Forelimb muscle (tissue), 1 donor: ENCODE results near the gene SLC15A5. TPM values are rescaled to one million over a fixed set of nuclear protein-coding genes. Genes with fewer than 3 reads are reported as not detected.

Source experiments
- DNase-seq: peaks from one replicate; pipeline ENCODE4 v3.0.0-alpha.2; 2013; ENCODE audit warnings: low read depth
- polyA plus RNA-seq: library from polyadenylated mRNA; unstranded; fragments of 120-200 nt; gene quantifications from one replicate; pipeline ENCODE4 v1.2.1, GENCODE V29; 2013; ENCODE audit not compliant: insufficient read length

SLC15A5 gene
- polyA plus RNA-seq, 1 donor = not detected

GRCh38 chr12:16175840-16176239 lies 101.6 kb downstream of the SLC15A5 start:
- no peak for DNase-seq

GRCh38 chr12:16174282-16174681 lies 103.2 kb downstream of the SLC15A5 start:
- DNase-seq = no peak

- DNase-seq = no peak
These were observed 106.1 kb downstream of the SLC15A5 start for GRCh38 chr12:16171348-16171747.

- DNase-seq = no peak
These were observed 109.4 kb downstream of the SLC15A5 start for GRCh38 chr12:16168078-16168477.

GRCh38 chr12:16166563-16167470 lies 110.7 kb downstream of the SLC15A5 start:
- DNase-seq = no peak

- peak; percentile 44 for DNase-seq
These were observed 112.0 kb downstream of the SLC15A5 start for GRCh38 chr12:16165506-16165905.

GRCh38 chr12:16163901-16164300 lies 113.6 kb downstream of the SLC15A5 start:
- no peak for DNase-seq

GRCh38 chr12:16163146-16163545 lies 114.3 kb downstream of the SLC15A5 start:
- DNase-seq = no peak

GRCh38 chr12:16159571-16159970 lies 117.9 kb downstream of the SLC15A5 start:
- no peak for DNase-seq

GRCh38 chr12:16158050-16158449 lies 119.4 kb downstream of the SLC15A5 start:
- no peak for DNase-seq

- DNase-seq = no peak
These were observed 121.5 kb downstream of the SLC15A5 start for GRCh38 chr12:16155938-16156337.

- no peak for DNase-seq
These were observed 122.5 kb downstream of the SLC15A5 start for GRCh38 chr12:16154990-16155389.

- no peak for DNase-seq
These were observed 124.4 kb downstream of the SLC15A5 start for GRCh38 chr12:16152885-16153673.

- DNase-seq = no peak
These were observed 127.2 kb downstream of the SLC15A5 start for GRCh38 chr12:16150276-16150675.

GRCh38 chr12:16148938-16149337 lies 128.5 kb downstream of the SLC15A5 start:
- DNase-seq = no peak

Other genes starting within 250 kb of the SLC15A5 start
- 7.1 TPM for gene MGST1, start 70.0 kb upstream of the SLC15A5 start, polyA plus RNA-seq